T-helper 17 cell (primary cell): ENCODE measurements around the gene CORO2B. TPM values are rescaled to one million over a fixed set of nuclear protein-coding genes. Genes with fewer than 3 reads are reported as not detected.

Source experiments
- ATAC-seq: fragments of 150-1000 bp; cut with Tn5 transposase; 2 replicates; pipeline ENCODE4 v1.10.0; 2021; ENCODE audit warnings: mild to moderate bottlenecking, moderate library complexity
- DNase-seq, 3 donors: peaks; one replicate each; pipeline versions ENCODE4 v3.0.0 to v3.0.0-alpha.2; 2020 to 2021
- H3K9me3 ChIP-seq: one replicate; pipeline ENCODE4 v1.7.0; 2013; ENCODE audit warnings: low read length, mild to moderate bottlenecking; ENCODE audit not compliant: control insufficient read depth, poor library complexity, severe bottlenecking
- H3K27ac Mint-ChIP-seq: one replicate; pipeline ENCODE4 v1.8.0; 2022; ENCODE audit warnings: mild to moderate bottlenecking, moderate library complexity, mixed read lengths
- H3K27me3 Mint-ChIP-seq: one replicate; pipeline ENCODE4 v1.8.0; 2022; ENCODE audit warnings: mixed read lengths
- H3K36me3 Mint-ChIP-seq: one replicate; pipeline ENCODE4 v1.8.0; 2022; ENCODE audit warnings: low read depth, mixed read lengths
- H3K4me1 Mint-ChIP-seq: one replicate; pipeline ENCODE4 v1.8.0; 2022; ENCODE audit warnings: mild to moderate bottlenecking, mixed read lengths
- H3K4me3 Mint-ChIP-seq: one replicate; pipeline ENCODE4 v1.8.0; 2022; ENCODE audit warnings: mild to moderate bottlenecking, moderate library complexity, mixed read lengths
- total RNA-seq, 4 donors: library from RNA in 2 of 4; stranded (reverse) in 2 of 4; gene quantifications; one replicate each; pipeline ENCODE4 v1.2.3 and lab custom pipeline; 2022 to 2026

CORO2B gene, protein sequence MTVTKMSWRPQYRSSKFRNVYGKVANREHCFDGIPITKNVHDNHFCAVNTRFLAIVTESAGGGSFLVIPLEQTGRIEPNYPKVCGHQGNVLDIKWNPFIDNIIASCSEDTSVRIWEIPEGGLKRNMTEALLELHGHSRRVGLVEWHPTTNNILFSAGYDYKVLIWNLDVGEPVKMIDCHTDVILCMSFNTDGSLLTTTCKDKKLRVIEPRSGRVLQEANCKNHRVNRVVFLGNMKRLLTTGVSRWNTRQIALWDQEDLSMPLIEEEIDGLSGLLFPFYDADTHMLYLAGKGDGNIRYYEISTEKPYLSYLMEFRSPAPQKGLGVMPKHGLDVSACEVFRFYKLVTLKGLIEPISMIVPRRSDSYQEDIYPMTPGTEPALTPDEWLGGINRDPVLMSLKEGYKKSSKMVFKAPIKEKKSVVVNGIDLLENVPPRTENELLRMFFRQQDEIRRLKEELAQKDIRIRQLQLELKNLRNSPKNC
- total RNA-seq (not detected), total RNA-seq (lab: John Stamatoyannopoulos, UW) (0 reads per million in 2 donors)

DNA sequence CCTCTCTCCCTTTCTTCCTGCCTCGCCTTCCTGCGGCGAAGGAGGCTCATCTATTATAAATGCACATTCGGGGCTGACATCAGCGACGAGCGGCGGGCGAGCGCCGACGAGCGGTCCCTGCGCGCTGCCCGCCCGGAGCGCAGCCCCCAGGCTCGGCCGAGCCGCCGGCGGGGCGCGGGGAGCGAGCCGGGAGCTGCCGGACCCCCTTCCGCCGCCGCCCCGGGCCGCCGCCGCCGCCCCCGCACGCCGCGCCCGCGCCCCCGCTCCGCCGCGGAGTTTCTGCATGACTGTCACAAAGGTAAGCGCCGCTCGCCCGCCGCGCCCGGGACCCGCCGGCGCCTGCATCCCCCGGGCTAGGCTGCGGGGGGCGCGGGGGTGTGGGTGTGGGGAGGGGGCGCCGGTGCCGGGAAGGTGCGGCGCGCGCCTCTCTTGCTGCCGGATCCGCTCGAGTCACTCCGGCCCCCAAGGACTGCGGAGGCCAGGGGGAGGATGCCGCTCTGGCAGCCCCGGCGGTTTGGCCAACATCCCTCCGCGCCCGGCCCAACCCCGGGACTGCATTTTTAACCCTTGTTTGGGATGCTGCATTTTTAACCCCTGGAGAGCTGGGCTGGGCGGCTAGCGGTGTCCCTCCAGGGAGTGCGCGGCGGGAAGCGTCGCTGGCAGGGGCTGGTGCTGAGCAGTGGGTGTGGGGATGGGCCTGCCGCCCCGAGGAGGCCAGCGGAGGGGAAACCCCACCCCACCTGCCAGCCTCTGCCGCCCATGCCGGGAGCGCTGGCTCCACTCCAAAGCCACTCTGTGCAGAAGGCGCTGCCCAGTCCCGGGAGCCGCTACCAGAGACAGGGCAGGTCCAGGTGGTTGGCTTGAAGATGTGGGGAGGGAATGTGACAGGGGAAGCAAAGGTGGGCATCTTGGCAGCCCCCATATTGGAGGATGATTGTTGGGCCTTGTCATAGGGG lies at the start of gene CORO2B:
Gene CORO2B, plus strand, starts transcription at position 14 of the 956 bp plus-strand sequence. Its CDS starts 270 bp downstream, at position 284.
- Mint-ChIP-seq H3K4me1 (peaks cover 15% of the 10 kb centered on the region), H3K27ac (no peak within 1 kb of the TSS), H3K4me3 (peak within 1 kb of the TSS; percentile 86), H3K27me3 (peaks cover 48% of the 10 kb centered on the region), H3K36me3 (peaks cover 3% of the 10 kb centered on the region)
- DNase-seq (no peak), ATAC-seq (no peak)
- H3K9me3 ChIP-seq: no peaks in the 10 kb centered on the region

- ATAC-seq (no peak), DNase-seq (no peak)
- Mint-ChIP-seq H3K36me3 (peaks cover 6% of the 10 kb centered on the region), H3K27me3 (peaks cover 24% of the 10 kb centered on the region), H3K4me1 (peaks cover 5% of the 10 kb centered on the region), H3K27ac (no peak overlapping the region), H3K4me3 (no peak overlapping the region)
- no peaks in the 10 kb centered on the region for H3K9me3 ChIP-seq
Measured at GRCh38 chr15:68531387-68532179, 47.2 kb upstream of the CORO2B start.

DNA sequence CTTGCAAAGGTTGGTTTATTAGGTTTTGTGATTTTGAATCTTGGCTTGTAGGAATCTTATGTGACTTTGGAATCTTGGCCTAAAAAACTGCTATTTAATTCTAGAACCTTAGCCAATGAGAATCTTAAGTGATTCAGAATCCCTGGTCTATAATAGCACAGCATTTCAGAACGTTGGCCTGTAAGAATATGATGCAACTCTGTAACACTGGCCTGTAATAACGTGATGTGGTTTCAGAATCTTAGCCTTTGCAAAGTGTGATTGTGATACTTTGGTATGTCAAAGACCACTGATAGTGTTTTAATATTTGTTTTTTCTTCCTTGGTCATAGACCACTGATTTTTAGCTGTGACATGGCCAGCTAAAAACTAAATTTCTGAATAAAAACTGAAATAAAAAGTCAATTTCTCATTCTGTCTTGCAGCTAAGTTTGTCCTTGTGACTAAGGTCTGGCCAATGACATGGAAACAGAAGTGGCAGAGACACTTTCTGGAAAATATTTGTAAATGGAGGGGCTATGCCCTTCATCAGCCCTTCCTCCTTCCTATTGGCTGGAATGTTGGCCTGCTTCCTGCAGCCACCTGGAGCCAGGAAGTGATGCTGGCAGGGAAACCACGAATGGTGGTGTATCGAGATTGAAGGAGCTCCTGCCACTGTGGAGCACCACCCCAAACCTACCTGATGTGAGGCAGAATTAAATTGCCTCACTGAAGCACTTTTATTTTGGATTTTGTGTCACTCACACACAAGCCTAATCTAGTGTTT lies 42.3 kb upstream of the CORO2B start:
- Mint-ChIP-seq H3K36me3 (peaks cover 4% of the 10 kb centered on the region), H3K27ac (no peak overlapping the region), H3K27me3 (peaks cover 20% of the 10 kb centered on the region), H3K4me3 (no peak overlapping the region), H3K4me1 (no peaks in the 10 kb centered on the region)
- no peaks in the 10 kb centered on the region for H3K9me3 ChIP-seq
- DNase-seq (no peak), ATAC-seq (no peak)

GRCh38 chr15:68537097-68537496 lies 41.7 kb upstream of the CORO2B start:
- Mint-ChIP-seq H3K4me3 (no peak overlapping the region), H3K27ac (no peak overlapping the region), H3K36me3 (peaks cover 4% of the 10 kb centered on the region), H3K4me1 (no peaks in the 10 kb centered on the region), H3K27me3 (peaks cover 25% of the 10 kb centered on the region)
- no peak for DNase-seq
- no peak for ATAC-seq
- no peaks in the 10 kb centered on the region for H3K9me3 ChIP-seq

GRCh38 chr15:68537506-68537905 lies 41.3 kb upstream of the CORO2B start:
- Mint-ChIP-seq H3K4me3 (no peak overlapping the region), H3K27me3 (peaks cover 30% of the 10 kb centered on the region), H3K36me3 (peaks cover 4% of the 10 kb centered on the region), H3K27ac (no peak overlapping the region), H3K4me1 (no peaks in the 10 kb centered on the region)
- DNase-seq (no peak), ATAC-seq (no peak)
- no peaks in the 10 kb centered on the region for H3K9me3 ChIP-seq

DNA sequence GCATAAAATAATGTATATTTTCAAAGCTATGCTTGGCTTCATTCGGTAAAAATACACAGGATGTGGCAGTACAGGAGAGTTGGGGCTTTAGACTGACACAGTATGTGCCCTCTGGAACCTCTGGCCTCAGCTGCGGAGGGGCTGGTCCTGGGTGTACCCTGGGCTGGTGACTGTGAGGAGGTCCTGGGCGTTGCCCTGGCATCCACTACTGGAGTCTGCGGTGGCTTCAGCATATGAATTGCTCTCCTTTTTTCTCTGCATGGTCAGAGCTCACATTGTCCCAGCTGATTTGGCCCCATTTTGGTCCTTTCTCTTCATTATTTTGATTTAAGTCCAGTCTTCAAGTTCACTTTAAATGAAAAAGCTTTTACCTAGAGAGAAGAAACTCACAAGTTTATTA lies 40.5 kb upstream of the CORO2B start:
- no peaks in the 10 kb centered on the region for H3K9me3 ChIP-seq
- H3K36me3 Mint-ChIP-seq: peaks cover 4% of the 10 kb centered on the region
- H3K4me3 Mint-ChIP-seq: no peak overlapping the region
- no peaks in the 10 kb centered on the region for H3K4me1 Mint-ChIP-seq
- ATAC-seq (no peak), DNase-seq (no peak)
- H3K27me3 Mint-ChIP-seq: peaks cover 35% of the 10 kb centered on the region
- H3K27ac Mint-ChIP-seq: no peak overlapping the region

DNA sequence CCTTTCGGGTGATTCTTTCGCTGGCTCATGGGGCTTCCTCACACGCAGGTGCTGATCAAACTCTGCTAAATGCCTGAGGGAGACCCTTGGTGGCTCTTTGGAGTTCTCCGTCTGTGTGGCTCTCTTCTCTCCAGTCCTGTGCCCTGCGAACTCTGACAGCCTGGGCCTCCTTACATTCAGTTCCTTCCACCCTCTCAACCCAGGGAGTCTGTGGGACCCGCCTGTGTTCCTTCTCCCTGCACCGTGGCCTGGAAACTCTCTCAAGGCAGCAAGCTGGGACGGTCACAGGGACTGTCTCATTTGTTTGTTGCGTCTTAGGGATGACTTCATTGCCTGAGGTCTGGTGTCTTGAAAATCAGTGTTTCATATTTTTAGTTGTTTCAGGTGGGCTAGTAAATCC lies 37.0 kb upstream of the CORO2B start:
- Mint-ChIP-seq H3K36me3 (peaks cover 4% of the 10 kb centered on the region), H3K27ac (no peak overlapping the region), H3K4me3 (no peak overlapping the region), H3K27me3 (peaks cover 38% of the 10 kb centered on the region), H3K4me1 (no peaks in the 10 kb centered on the region)
- H3K9me3 ChIP-seq: no peaks in the 10 kb centered on the region
- ATAC-seq: no peak
- no peak for DNase-seq

- no peak overlapping the region for H3K27ac Mint-ChIP-seq
- peaks cover 4% of the 10 kb centered on the region for H3K36me3 Mint-ChIP-seq
- H3K27me3 Mint-ChIP-seq: peaks cover 40% of the 10 kb centered on the region
- no peak overlapping the region for H3K4me3 Mint-ChIP-seq
- DNase-seq: no peak
- ATAC-seq: no peak
- no peaks in the 10 kb centered on the region for H3K4me1 Mint-ChIP-seq
- no peaks in the 10 kb centered on the region for H3K9me3 ChIP-seq
Measured at GRCh38 chr15:68542348-68542747, 36.4 kb upstream of the CORO2B start.

- DNase-seq: no peak
- Mint-ChIP-seq H3K4me3 (no peak overlapping the region), H3K4me1 (no peaks in the 10 kb centered on the region), H3K36me3 (peaks cover 4% of the 10 kb centered on the region), H3K27me3 (peaks cover 44% of the 10 kb centered on the region), H3K27ac (no peak overlapping the region)
- H3K9me3 ChIP-seq: no peaks in the 10 kb centered on the region
- no peak for ATAC-seq
Measured at GRCh38 chr15:68542771-68543164, 36.0 kb upstream of the CORO2B start.

DNA sequence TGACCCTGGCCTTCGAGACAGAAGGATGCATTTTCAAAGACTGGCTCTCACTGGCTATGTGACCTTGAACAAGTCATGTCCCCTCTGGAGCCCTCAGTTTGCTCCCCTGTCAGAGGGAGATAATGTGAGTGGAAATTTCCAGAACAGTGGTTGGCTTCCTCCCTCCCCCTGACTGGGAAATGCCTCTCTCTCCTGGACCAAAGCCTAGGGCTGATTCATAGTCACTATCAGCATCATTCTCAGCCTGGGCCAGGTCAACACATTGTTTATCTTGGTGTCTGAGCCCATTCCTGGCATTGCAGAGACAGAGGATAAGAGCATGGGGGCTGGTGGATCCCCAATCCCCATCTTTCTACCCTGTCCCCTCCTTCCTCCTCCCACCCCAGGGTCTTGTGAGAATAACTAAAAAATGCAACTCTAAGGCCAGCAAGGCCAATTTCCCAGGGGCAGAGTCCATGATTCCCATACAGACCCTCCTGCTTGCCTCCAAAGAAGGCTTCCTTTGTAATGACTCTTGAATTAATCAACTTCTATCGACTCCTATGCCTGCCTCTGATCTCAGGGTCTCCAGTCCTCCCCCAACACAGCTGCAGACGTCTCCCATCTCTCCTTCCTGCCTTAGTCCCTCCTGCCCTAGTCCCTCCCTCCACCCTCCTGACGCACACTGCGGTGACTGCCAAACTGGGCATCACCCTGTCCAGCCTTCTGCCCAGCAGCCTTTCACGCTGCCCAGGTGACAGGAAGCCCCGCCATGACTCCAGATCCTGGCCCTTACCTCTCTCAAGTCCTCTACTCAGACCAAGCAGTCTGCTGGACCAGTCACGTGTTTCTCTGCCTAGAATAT lies 35.4 kb upstream of the CORO2B start:
- no peak for ATAC-seq
- peaks cover 4% of the 10 kb centered on the region for H3K36me3 Mint-ChIP-seq
- no peak for DNase-seq
- H3K9me3 ChIP-seq: no peaks in the 10 kb centered on the region
- H3K4me1 Mint-ChIP-seq: no peaks in the 10 kb centered on the region
- no peak overlapping the region for H3K4me3 Mint-ChIP-seq
- H3K27ac Mint-ChIP-seq: no peak overlapping the region
- peaks cover 47% of the 10 kb centered on the region for H3K27me3 Mint-ChIP-seq

DNA sequence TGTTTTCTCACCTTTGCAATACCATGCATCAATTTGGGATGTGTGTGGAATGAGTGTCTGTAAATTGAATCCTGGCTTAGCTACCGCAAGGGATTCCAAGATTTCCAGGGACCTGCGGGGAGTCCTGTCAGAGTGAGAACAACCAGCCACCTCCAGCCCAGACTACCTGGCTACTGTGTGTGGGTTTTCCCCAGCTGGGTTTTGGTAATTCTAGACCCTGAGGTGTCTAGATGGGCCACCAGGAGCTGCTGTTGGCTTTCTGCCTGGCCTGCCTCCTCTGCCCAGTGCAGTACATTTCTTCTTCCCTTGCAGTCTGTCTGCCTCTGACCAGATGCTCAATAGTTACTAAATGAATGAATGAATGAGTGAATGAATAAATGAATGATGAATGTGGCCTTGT lies 32.5 kb upstream of the CORO2B start:
- no peak for ATAC-seq
- H3K9me3 ChIP-seq: no peaks in the 10 kb centered on the region
- no peak overlapping the region for H3K27ac Mint-ChIP-seq
- H3K36me3 Mint-ChIP-seq: peaks cover 4% of the 10 kb centered on the region
- H3K27me3 Mint-ChIP-seq: peaks cover 62% of the 10 kb centered on the region
- H3K4me3 Mint-ChIP-seq: no peak overlapping the region
- DNase-seq: no peak
- H3K4me1 Mint-ChIP-seq: peaks cover 5% of the 10 kb centered on the region
